A673 (cell line): Measurements from ENCODE around the gene MTURN. TPM values are rescaled to one million over a fixed set of nuclear protein-coding genes. Genes with fewer than 3 reads are reported as not detected.

Source experiments
- BruUV-seq: library from RNA; stranded (reverse); fragments of 400-500 nt; replicated peaks from 2 replicates; lab custom pipeline; 2021; lab: Mats Ljungman, UMichigan
- CTCF ChIA-PET: fragments of 300-600 bp; sonication (Branson Sonifier 250); formaldehyde crosslinking; loops from one replicate; lab custom pipeline; 2022; ENCODE audit warnings: antibody characterized with exemption; lab: Charles Lee
- POLR2A ChIA-PET: fragments of 300-600 bp; sonication (Branson Sonifier 250); formaldehyde crosslinking; loops from one replicate; lab custom pipeline; 2022; ENCODE audit warnings: antibody characterized with exemption; ENCODE audit not compliant: low non-redundant PET; lab: Charles Lee
- DNase-seq: peaks from one replicate; pipeline ENCODE4 v3.0.0-alpha.2; 2015; ENCODE audit warnings: low spot score
- H3K27ac ChIP-seq: fragments of 200-600 bp; sonication (generic); 2 replicates; pipeline ENCODE4 v1.5.1; 2016; ENCODE audit warnings: mixed run types, low read depth, mild to moderate bottlenecking, mixed read lengths, antibody characterized with exemption, low read length; ENCODE audit not compliant: poor library complexity, severe bottlenecking
- H3K27me3 ChIP-seq: fragments of 200-600 bp; sonication (generic); replicated peaks from 2 replicates; pipeline ENCODE4 v1.6.1; 2017; ENCODE audit warnings: mixed run types, low read depth, mild to moderate bottlenecking, mixed read lengths, antibody characterized with exemption, low read length; ENCODE audit not compliant: insufficient read depth, poor library complexity
- H3K36me3 ChIP-seq: fragments of 200-600 bp; sonication (generic); 2 replicates; pipeline ENCODE4 v1.6.1; 2016; ENCODE audit warnings: mixed run types, mild to moderate bottlenecking, mixed read lengths, antibody characterized with exemption, low read length; ENCODE audit not compliant: insufficient read depth, poor library complexity, severe bottlenecking
- H3K4me1 ChIP-seq: fragments of 200-600 bp; sonication (generic); 2 replicates; pipeline ENCODE4 v1.6.1; 2017; ENCODE audit warnings: mixed run types, mild to moderate bottlenecking, mixed read lengths, antibody characterized with exemption, low read length; ENCODE audit not compliant: insufficient read depth, poor library complexity, severe bottlenecking
- H3K4me3 ChIP-seq: fragments of 200-600 bp; sonication (generic); 2 replicates; pipeline ENCODE4 v1.5.1; 2016; ENCODE audit warnings: low read depth, mixed run types, mild to moderate bottlenecking, mixed read lengths, low read length; ENCODE audit not compliant: poor library complexity, severe bottlenecking
- H3K9me3 ChIP-seq: fragments of 200-600 bp; sonication (generic); 2 replicates; pipeline ENCODE4 v1.6.1; 2016; ENCODE audit warnings: mixed run types, low read depth, mild to moderate bottlenecking, mixed read lengths, antibody characterized with exemption, low read length; ENCODE audit not compliant: poor library complexity, severe bottlenecking
- CTCF ChIP-seq: fragments of 300-800, 200-600 bp; sonication (generic); conservative IDR thresholded peaks from 2 replicates; pipeline ENCODE4 v1.5.1; 2017; ENCODE audit warnings: low read depth, mild to moderate bottlenecking, antibody characterized with exemption, low read length, moderate library complexity, mixed read lengths
- EZH2 ChIP-seq: fragments of 200-600 bp; sonication (generic); IDR thresholded peaks from 2 replicates; pipeline ENCODE4 v1.6.1; 2017; ENCODE audit warnings: borderline replicate concordance, low read depth, mild to moderate bottlenecking, mixed read lengths, antibody characterized with exemption, low read length; ENCODE audit not compliant: poor library complexity, severe bottlenecking
- intact Hi-C: fragments of 100-400 bp; cut with micrococcal nuclease; formaldehyde crosslinking; loops from one replicate; pipeline ENCODE4 v1.10.0; 2022; ENCODE audit not compliant: unreplicated experiment
- total RNA-seq: library from RNA; stranded (reverse); gene quantifications from 2 replicates; pipeline ENCODE4 v1.2.3, GENCODE V29; 2021

The MTURN gene
- total RNA-seq, 1 experiment from 2014 or later, result 2.6 TPM

DNA sequence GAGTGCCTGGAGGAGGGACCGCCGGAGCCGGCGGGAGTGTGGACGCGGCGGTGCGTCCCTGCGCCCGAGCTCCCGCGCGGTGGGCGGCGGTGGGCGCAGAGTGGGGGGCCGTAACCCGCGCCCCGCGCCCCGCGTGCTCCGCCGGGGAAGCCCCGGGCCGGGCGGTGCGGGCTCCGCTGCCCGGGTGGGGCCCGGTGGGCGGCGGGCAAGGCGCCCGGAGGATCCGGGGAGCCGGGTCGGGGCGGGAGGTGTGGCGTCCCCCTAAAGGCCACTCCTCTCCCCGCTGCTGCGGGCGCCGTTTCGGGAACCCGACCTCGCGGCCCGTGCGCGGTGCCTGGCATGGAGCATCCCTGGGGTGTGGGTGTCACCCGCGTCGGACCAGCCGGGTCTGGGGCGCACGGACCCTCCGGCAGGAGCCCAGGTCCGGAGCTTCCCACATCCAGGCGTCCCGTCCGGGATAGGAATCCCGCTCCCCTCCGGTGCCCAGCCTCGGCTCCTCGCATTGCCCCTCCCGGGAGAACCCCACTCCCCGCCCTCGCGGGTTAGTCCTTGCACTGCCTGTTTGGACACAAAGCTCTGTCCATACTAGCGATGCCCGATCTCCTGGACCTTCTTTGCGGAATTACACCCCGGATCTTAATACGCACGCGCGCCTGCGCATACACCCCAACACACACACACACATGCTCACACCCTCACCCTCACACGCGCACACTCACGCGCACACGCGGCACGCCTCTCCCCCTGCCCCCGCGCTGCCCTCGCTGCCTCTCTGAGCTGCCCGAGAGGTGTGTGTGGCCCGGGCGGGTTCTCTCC lies 723 bp downstream of the MTURN start:
- peaks cover 5% of the 10 kb centered on the region for H3K27me3 ChIP-seq
- ChIA-PET CTCF (no interaction called here), POLR2A (interaction anchor here (0.6 kb wide), 2 partner anchors 14 to 1392 kb away, joined by 3 read pairs; no protein-coding TSS in a partner anchor)
- no peaks in the 10 kb centered on the region for H3K9me3 ChIP-seq
- no peak overlapping the region for H3K27ac ChIP-seq
- no TSS peak for BruUV-seq
- TF ChIP-seq EZH2 (no peak), CTCF (no peak)
- intact Hi-C loops, result no loop called here
- H3K4me3 ChIP-seq, result peak overlapping the region; percentile 69
- DNase-seq, result peak; percentile 39
- no peaks in the 10 kb centered on the region for H3K36me3 ChIP-seq
- H3K4me1 ChIP-seq, result no peaks in the 10 kb centered on the region

GRCh38 chr7:30136117-30136731 lies 1.4 kb downstream of the MTURN start:
- H3K27me3 ChIP-seq, result peaks cover 5% of the 10 kb centered on the region
- no peaks in the 10 kb centered on the region for H3K9me3 ChIP-seq
- CTCF ChIA-PET, result no interaction called here
- BruUV-seq, result no TSS peak
- H3K36me3 ChIP-seq, result no peaks in the 10 kb centered on the region
- peak overlapping the region; percentile 69 for H3K4me3 ChIP-seq
- H3K4me1 ChIP-seq, result no peaks in the 10 kb centered on the region
- DNase-seq, result no peak
- POLR2A ChIA-PET, result no interaction called here
- no peak overlapping the region for H3K27ac ChIP-seq
- TF ChIP-seq CTCF (no peak), EZH2 (no peak)
- intact Hi-C loops, result no loop called here

- H3K9me3 ChIP-seq, result no peaks in the 10 kb centered on the region
- no peak for TF ChIP-seq CTCF
- TF ChIP-seq EZH2, result no peak
- H3K4me1 ChIP-seq, result no peaks in the 10 kb centered on the region
- H3K27ac ChIP-seq, result no peak overlapping the region
- BruUV-seq, result TSS peak; percentile 31
- ChIA-PET POLR2A (no interaction called here), CTCF (no interaction called here)
- H3K27me3 ChIP-seq, result peaks cover 5% of the 10 kb centered on the region
- no peak overlapping the region for H3K4me3 ChIP-seq
- DNase-seq, result no peak
- intact Hi-C loops, result no loop called here
- H3K36me3 ChIP-seq, result no peaks in the 10 kb centered on the region
Measured at GRCh38 chr7:30136743-30137485, 2.1 kb downstream of the MTURN start.
